Activated CD4-positive, alpha-beta T cell treated with anti-CD3 and anti-CD28 coated beads for 48 hours (primary cell): ENCODE data around the gene GPR157.
A peak's percentile ranks its signal among the peaks of the same experiment; 100 is the strongest.

Experiments used
- DNase-seq: peaks from one replicate; pipeline ENCODE4 v3.0.0-alpha.2; 2020

Gene GPR157

GRCh38 chr1:9086045-9086444, 42.9 kb downstream of the GPR157 start:
- no peak for DNase-seq

- DNase-seq = no peak
Observed at GRCh38 chr1:9085306-9085940, 43.5 kb downstream of the GPR157 start.

- no peak for DNase-seq
Observed at GRCh38 chr1:9084906-9085305, 44.0 kb downstream of the GPR157 start.

- no peak for DNase-seq
Observed at GRCh38 chr1:9081473-9081872, 47.4 kb downstream of the GPR157 start.

GRCh38 chr1:9080705-9081291, 48.1 kb downstream of the GPR157 start:
- DNase-seq = no peak

GRCh38 chr1:9079988-9080704, 48.8 kb downstream of the GPR157 start:
- DNase-seq = no peak

- no peak for DNase-seq
Observed at GRCh38 chr1:9078752-9079500, 50.0 kb downstream of the GPR157 start.

- peak; percentile 12 for DNase-seq
Observed at GRCh38 chr1:9078015-9078751, 50.7 kb downstream of the GPR157 start.

- DNase-seq = no peak
Observed at GRCh38 chr1:9075022-9075421, 53.9 kb downstream of the GPR157 start.

GRCh38 chr1:9073143-9073542, 55.8 kb downstream of the GPR157 start:
- no peak for DNase-seq

GRCh38 chr1:9071554-9072235, 57.2 kb downstream of the GPR157 start:
- DNase-seq = no peak

GRCh38 chr1:9070486-9070885, 58.4 kb downstream of the GPR157 start:
- DNase-seq = no peak

GRCh38 chr1:9069326-9070100, 59.4 kb downstream of the GPR157 start, which contains the start of gene SLC2A5:
Gene SLC2A5 (minus strand): TSS chr1:9069635. CDS start chr1:9069536, 99 bp downstream.
- no peak for DNase-seq

GRCh38 chr1:9068981-9069325, 59.9 kb downstream of the GPR157 start:
- DNase-seq = no peak

- DNase-seq = no peak
Observed at GRCh38 chr1:9066945-9067807, 61.7 kb downstream of the GPR157 start.

- no peak for DNase-seq
Observed at GRCh38 chr1:9065213-9065751, 63.6 kb downstream of the GPR157 start.

GRCh38 chr1:9062846-9063245, 66.1 kb downstream of the GPR157 start:
- no peak for DNase-seq

- no peak for DNase-seq
Observed at GRCh38 chr1:9062021-9062471, 66.9 kb downstream of the GPR157 start.

GRCh38 chr1:9061252-9061960, 67.5 kb downstream of the GPR157 start:
- no peak for DNase-seq
